Endothelial cell (in vitro differentiated cells): Measurements from ENCODE around the gene TEX14. TPM values are rescaled to one million over a fixed set of nuclear protein-coding genes. Genes with fewer than 3 reads are reported as not detected.

Experiments
- DNase-seq: peaks from one replicate; pipeline ENCODE4 v3.0.0; 2021; ENCODE audit warnings: low spot score
- H3K27ac Mint-ChIP-seq: one replicate; pipeline ENCODE4 v1.8.0; 2021; ENCODE audit warnings: mixed read lengths, inconsistent platforms; ENCODE audit not compliant: unreplicated experiment
- H3K27me3 Mint-ChIP-seq: one replicate; pipeline ENCODE4 v1.8.0; 2021; ENCODE audit warnings: mild to moderate bottlenecking, moderate library complexity, mixed read lengths, inconsistent platforms; ENCODE audit not compliant: unreplicated experiment
- H3K36me3 Mint-ChIP-seq: one replicate; pipeline ENCODE4 v1.8.0; 2021; ENCODE audit warnings: mild to moderate bottlenecking, low read depth, mixed read lengths, inconsistent platforms; ENCODE audit not compliant: unreplicated experiment
- H3K4me1 Mint-ChIP-seq: one replicate; pipeline ENCODE4 v1.8.0; 2021; ENCODE audit warnings: mild to moderate bottlenecking, mixed read lengths, inconsistent platforms; ENCODE audit not compliant: unreplicated experiment
- H3K4me3 Mint-ChIP-seq: one replicate; pipeline ENCODE4 v1.8.0; 2021; ENCODE audit warnings: mild to moderate bottlenecking, mixed read lengths, inconsistent platforms; ENCODE audit not compliant: unreplicated experiment
- H3K9me3 Mint-ChIP-seq: one replicate; pipeline ENCODE4 v1.8.0; 2021; ENCODE audit warnings: mixed read lengths, inconsistent platforms; ENCODE audit not compliant: unreplicated experiment
- total RNA-seq: library from RNA; stranded (reverse); fragmentation: NEBNext Ultra II Directional; extraction: Animal tissue kit (Norgen Biotek cat#: 25700); gene quantifications from one replicate; pipeline ENCODE4 v1.2.1, GENCODE V29; 2021; ENCODE audit not compliant: unreplicated experiment
- TF ChIP-seq, protein P1 (sequence below): fragments of 200-600 bp; sonication (generic); IDR thresholded peaks from one replicate; pipeline ENCODE4 v1.5.0; 2021; ENCODE audit warnings: antibody characterized with exemption; ENCODE audit not compliant: unreplicated experiment

The TEX14 gene
- total RNA-seq, 1 donor from 2014 or later, result 0.21 TPM

DNA sequence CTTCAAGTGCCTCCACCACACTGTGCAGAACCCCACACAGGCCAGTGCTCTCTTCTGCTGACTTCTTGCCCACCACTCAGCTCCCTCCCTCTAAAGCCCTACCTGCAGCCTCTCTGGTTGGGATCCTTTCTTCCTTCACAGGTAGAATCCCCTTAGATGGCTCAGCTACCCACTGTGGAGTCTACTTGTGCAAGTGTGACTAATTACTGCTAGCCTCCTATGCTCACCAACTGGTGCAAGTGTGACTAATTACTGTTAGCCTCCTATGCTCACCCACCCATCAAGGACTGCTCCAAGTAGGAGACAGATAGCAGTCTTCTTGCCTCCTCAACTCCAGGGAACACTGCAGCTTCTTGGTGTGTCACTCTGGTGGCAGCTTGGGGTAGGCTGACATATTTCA, 43.6 kb downstream of the TEX14 start:
- no peaks in the 10 kb centered on the region for H3K9me3 Mint-ChIP-seq

DNA sequence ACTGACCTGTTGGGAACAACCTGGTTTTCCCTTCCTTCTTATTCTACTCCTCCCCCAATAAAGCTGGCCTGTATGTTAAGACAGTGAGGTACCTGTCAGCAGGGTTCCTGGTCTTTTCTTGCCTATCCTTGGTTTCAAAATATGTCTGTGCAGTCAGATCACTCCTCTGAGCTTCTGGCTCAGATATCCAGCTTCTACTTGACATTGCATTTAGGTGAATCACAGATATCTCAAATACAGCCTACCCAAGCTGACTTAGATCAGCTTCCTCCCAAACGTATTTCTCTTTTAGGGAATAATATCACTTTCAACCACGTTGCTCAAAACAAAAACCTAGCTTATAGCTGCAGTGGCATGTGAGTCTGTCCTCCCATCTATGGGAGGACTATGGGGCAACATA, 48.7 kb downstream of the TEX14 start:
- H3K4me3 Mint-ChIP-seq, result no peak overlapping the region
- no peaks in the 10 kb centered on the region for H3K36me3 Mint-ChIP-seq
- no peak overlapping the region for H3K27ac Mint-ChIP-seq
- peaks cover 3% of the 10 kb centered on the region for H3K27me3 Mint-ChIP-seq
- TF ChIP-seq, protein P1, sequence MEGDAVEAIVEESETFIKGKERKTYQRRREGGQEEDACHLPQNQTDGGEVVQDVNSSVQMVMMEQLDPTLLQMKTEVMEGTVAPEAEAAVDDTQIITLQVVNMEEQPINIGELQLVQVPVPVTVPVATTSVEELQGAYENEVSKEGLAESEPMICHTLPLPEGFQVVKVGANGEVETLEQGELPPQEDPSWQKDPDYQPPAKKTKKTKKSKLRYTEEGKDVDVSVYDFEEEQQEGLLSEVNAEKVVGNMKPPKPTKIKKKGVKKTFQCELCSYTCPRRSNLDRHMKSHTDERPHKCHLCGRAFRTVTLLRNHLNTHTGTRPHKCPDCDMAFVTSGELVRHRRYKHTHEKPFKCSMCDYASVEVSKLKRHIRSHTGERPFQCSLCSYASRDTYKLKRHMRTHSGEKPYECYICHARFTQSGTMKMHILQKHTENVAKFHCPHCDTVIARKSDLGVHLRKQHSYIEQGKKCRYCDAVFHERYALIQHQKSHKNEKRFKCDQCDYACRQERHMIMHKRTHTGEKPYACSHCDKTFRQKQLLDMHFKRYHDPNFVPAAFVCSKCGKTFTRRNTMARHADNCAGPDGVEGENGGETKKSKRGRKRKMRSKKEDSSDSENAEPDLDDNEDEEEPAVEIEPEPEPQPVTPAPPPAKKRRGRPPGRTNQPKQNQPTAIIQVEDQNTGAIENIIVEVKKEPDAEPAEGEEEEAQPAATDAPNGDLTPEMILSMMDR, result no peak
- no peaks in the 10 kb centered on the region for H3K4me1 Mint-ChIP-seq
- DNase-seq, result no peak
- H3K9me3 Mint-ChIP-seq, result no peaks in the 10 kb centered on the region

More for the DNA sequence above, 43.6 kb downstream of the TEX14 start:
- H3K4me3 Mint-ChIP-seq, result no peak overlapping the region
- H3K4me1 Mint-ChIP-seq, result no peaks in the 10 kb centered on the region
- DNase-seq, result no peak
- H3K27ac Mint-ChIP-seq, result no peak overlapping the region
- TF ChIP-seq, protein P1, result no peak
- no peaks in the 10 kb centered on the region for H3K36me3 Mint-ChIP-seq
- H3K27me3 Mint-ChIP-seq, result peaks cover 2% of the 10 kb centered on the region

DNA sequence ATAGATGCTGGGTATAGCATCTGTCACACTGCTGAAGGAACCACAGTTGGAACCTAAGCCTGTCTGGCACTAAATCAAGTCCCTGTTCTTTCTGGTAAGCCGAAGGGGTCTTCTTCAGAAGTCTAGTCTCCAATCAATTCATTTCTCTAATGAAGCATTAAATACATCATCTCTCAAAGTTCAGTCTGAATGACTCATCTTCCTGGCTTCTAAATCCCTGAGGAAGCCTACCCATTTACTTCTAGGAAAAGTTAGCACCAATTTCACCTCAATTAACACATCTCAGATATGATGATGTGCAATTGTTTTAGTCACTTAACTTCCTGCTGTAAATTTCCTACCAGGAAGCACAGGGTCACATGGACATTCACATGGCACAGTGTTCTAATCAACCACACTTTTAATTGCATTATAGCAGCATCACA, 49.9 kb downstream of the TEX14 start:
- no peak for DNase-seq
- H3K4me3 Mint-ChIP-seq, result no peak overlapping the region
- H3K27ac Mint-ChIP-seq, result no peak overlapping the region
- TF ChIP-seq, protein P1, result no peak
- peaks cover 3% of the 10 kb centered on the region for H3K27me3 Mint-ChIP-seq
- H3K4me1 Mint-ChIP-seq, result no peaks in the 10 kb centered on the region
- H3K9me3 Mint-ChIP-seq, result no peaks in the 10 kb centered on the region
- H3K36me3 Mint-ChIP-seq, result no peaks in the 10 kb centered on the region

DNA sequence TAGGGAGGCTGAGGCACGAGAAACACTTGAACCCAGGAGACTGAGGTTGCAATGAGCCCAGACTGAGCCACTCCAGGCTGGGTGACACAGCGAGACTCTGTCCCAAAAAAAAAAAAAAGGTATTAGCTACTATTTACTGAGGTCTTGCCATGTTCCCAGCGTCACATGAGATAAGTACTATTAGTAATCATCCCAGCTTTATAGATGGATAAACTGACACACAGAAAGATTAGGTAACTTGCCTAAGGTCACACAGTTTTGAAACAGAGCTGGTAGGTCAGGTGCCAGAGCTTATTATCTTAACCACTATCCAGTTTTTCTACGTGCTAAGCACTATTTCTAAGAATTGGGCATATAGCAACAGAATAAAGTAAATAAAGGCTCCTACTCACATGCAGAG, 51.6 kb downstream of the TEX14 start:
- DNase-seq, result no peak
- H3K27me3 Mint-ChIP-seq, result peaks cover 1% of the 10 kb centered on the region
- H3K9me3 Mint-ChIP-seq, result no peaks in the 10 kb centered on the region
- H3K4me3 Mint-ChIP-seq, result no peak overlapping the region
- H3K27ac Mint-ChIP-seq, result no peak overlapping the region
- H3K36me3 Mint-ChIP-seq, result no peaks in the 10 kb centered on the region
- no peaks in the 10 kb centered on the region for H3K4me1 Mint-ChIP-seq
- TF ChIP-seq, protein P1, result no peak

DNA sequence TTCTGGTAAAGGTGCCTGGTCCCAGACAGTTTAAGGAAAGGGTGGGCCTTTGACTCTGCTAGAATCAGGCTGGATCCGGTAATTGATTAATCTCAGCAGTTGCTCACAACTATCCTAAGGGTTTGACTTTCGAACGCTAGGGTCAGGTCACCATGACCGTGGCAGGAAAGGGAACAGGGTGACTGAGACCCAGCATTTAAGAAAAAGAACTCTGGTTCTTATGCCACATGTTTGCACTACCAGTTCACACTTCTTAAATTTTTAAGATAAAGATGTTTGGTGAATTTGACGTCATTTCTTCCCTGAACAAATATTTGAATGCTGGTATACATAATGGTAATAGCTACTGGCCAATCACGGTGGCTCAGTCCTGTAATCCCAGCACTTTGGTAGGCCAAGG, 52.2 kb downstream of the TEX14 start:
- Mint-ChIP-seq H3K27ac (no peak overlapping the region), H3K4me3 (no peak overlapping the region), H3K4me1 (no peaks in the 10 kb centered on the region), H3K9me3 (no peaks in the 10 kb centered on the region), H3K27me3 (peaks cover 1% of the 10 kb centered on the region), H3K36me3 (no peaks in the 10 kb centered on the region)
- TF ChIP-seq, protein P1, result no peak
- DNase-seq, result no peak
